ENCODE measurements around the gene WBP11.

DNA sequence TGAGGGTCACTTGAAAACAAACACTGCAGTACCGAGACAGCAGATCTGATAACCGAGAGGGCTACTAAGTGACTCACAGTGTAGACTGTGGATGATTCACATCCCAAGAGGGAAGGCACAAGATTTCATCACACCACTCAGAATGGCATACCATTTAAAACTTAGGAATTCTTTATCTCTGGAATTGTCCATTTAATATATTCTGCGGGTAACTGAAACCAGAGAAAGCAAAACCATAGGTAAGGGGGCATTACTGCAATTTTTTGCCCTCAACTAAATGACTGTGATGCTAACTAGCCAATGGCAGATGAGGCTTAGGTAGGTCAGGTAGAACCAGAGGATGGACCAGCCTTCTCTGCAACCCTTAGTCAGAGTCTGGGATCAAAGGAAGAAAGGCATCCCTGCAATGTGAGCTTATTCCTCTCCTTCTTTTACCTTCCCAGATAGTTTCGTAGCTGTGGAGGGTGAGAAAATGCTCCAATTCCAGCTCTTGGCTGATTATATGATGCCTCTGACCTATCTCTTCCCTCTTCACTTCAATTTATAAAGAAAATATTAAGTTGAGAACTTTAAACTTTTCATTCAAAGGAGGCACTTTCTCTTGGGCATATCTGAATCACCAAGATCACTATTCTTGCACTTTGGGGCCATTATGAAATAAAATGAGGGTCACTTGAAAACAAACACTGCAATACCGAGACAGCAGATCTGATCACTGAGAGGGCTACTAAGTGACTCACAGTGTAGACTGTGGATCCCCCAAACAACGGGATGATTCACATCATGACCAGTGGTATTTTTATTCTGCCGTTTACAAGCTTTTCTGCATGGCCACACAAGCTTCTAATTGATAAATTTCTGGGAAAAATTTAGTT is 33.3 kb upstream of the WBP11 start:
- no peak for TF ChIP-seq ZFX (IDR thresholded peaks at IDR 0.05; ENCODE audit: borderline replicate concordance)
- TF ChIP-seq, protein P1, sequence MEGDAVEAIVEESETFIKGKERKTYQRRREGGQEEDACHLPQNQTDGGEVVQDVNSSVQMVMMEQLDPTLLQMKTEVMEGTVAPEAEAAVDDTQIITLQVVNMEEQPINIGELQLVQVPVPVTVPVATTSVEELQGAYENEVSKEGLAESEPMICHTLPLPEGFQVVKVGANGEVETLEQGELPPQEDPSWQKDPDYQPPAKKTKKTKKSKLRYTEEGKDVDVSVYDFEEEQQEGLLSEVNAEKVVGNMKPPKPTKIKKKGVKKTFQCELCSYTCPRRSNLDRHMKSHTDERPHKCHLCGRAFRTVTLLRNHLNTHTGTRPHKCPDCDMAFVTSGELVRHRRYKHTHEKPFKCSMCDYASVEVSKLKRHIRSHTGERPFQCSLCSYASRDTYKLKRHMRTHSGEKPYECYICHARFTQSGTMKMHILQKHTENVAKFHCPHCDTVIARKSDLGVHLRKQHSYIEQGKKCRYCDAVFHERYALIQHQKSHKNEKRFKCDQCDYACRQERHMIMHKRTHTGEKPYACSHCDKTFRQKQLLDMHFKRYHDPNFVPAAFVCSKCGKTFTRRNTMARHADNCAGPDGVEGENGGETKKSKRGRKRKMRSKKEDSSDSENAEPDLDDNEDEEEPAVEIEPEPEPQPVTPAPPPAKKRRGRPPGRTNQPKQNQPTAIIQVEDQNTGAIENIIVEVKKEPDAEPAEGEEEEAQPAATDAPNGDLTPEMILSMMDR (IDR thresholded peaks at IDR 0.05) = no peak

All from 22Rv1 (cell line).